Measurements from ENCODE around the gene ALDH1L2.
A peak's percentile ranks its signal among the peaks of the same experiment; 100 is the strongest.

ALDH1L2 gene

DNA sequence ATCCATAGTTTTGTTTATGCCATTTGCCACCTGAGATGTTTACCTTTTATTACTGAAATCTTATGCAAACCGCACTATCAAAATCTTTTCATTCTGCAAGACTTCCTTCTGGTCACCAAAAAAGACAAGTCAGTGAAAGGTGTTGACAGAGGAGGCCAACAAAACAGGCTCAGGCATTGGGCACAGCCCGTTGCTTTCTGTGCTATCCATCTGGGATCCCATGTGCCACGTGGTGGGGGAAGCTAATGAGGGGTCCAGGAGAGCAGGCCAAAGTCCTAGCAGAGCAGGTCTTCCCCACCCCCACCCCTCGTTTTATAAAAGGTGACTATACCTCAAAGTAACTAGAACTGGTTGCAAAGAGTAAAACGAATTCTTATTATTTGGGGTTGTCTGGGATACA lies 1.2 kb downstream of the ALDH1L2 start:
- no peak for FAIRE-seq

- FAIRE-seq, result no peak
Measured at GRCh38 chr12:105078712-105079570, 5.3 kb downstream of the ALDH1L2 start.

DNA sequence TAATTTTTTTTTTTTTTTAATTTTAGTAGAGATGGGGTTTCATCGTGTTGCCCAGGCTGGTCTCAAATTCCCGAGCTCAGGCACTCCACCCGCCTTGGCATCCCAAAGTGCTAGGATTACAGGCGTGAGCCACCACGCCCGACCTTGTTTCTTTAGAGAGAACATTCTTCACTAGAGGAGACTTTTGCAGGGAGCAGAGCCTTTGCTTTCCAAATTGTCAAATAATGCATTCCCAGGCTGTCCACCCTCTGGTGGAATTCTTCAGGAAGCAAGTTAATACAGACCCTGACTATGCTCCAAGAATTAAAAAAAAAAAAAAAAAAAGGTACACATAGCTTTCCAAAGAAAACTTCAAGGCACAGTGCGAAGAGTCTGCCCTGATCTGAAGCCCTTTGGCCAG lies 6.8 kb downstream of the ALDH1L2 start:
- no peak for FAIRE-seq

DNA sequence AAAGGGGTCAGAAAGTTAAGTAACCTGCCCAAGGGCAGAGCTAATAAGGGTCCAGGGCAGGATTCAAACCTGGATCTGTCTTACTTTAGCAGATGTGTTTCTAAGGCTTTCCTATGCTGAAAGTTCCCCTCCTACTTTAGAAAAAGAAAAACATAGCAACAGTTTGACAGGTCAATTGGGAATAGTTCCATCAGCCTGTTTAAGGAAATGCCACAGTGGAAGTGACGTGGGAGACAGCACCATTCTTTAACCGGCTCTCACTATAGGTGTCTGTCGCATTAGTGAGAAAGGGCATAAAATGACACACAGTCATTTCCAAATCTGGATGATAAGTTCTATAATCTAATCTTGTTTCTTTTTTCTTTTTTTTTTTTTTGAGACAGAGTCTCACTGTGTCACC lies 7.3 kb downstream of the ALDH1L2 start:
- FAIRE-seq, result no peak

- FAIRE-seq, result no peak
Measured at GRCh38 chr12:105076098-105076497, 8.2 kb downstream of the ALDH1L2 start.

DNA sequence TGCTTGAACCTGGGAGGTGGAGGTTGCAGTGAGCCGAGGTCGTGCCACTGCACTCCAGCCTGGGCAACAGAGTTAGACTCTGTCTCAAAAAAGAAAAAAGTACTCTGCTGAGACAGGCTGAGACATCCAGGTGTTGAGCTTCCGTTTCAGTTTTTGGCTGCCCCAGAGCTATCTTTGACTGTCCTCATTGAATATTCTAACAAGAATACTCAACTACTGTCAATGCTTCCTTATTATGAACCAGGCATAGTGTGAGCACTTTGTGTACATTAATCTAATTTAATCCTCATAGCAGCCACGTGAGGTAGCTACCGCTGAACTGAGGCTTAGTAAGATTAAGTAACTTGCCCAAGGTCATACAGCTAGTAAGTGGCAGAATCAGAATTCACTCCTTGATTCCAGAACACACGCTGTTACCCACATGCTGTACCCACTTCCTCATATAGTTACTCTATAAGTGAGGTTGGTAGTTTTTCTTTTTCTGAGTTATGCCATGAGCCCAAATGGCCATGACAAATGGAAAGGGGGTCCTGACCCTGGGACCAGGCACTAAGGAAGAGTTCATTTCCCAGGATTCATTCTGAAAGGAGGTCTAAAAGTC lies 11.3 kb downstream of the ALDH1L2 start:
- no peak for FAIRE-seq

- FAIRE-seq, result no peak
Measured at GRCh38 chr12:105071981-105072380, 12.3 kb downstream of the ALDH1L2 start.

DNA sequence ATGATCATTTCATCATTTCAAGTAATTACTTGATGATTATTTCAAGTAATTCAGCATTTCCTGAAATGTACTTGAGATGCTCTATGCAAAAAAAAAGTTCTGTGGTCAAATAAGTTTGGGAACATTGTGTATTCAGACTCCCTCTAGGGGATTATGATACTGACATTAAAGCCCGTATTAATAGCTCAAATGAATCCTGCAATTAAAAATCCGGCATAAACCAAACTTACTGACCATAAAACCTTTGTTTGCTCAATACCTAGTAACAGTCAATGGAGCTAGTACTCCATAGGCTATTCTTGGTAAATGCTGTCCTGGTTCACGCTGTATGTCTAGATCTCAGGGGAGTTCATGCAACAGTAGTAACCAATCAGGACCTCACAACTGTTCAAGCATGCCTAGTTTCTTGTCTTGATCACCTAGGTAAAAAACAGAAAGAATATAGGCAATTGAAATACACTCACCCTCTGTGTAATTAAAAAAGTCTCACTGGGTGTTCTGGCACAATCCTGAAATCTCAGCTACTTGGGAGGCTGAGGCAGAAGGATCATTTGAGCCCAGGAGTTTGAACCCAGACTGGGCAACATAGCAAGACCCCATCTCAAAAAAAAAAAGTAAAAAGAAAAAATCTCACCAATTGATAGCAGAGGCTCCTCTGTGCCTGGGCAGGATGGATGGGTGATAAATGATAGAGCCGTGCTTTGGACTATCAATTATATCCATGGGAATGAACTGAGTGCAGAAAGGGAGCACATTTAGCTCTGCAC lies 14.1 kb downstream of the ALDH1L2 start:
- FAIRE-seq, result no peak

DNA sequence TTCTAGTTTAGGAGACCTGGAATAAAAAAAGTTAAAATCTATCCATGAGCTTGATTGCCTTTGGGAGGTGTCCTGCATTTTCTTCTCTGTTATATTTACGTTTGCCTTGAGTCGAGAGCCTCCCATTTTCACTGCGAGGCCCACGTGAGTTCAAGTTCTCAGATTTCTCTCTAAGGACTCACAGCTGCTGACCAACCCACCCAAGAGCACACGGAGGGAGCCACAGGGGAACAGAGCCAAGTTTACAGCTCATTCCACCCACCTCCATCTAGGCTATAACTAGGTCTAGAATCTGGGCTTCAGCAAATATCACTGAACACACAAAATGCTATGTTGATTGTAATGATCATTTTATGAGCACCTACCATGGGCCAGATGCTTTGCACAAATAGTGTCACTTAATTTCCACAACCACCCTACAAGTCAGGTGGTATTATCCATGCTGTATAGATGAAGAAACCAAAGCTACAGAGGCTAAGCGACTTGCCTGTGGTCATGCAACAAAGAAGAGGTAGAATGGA lies 16.7 kb downstream of the ALDH1L2 start:
- FAIRE-seq, result no peak

GRCh38 chr12:105064564-105065178 lies 19.6 kb downstream of the ALDH1L2 start:
- FAIRE-seq, result no peak

DNA sequence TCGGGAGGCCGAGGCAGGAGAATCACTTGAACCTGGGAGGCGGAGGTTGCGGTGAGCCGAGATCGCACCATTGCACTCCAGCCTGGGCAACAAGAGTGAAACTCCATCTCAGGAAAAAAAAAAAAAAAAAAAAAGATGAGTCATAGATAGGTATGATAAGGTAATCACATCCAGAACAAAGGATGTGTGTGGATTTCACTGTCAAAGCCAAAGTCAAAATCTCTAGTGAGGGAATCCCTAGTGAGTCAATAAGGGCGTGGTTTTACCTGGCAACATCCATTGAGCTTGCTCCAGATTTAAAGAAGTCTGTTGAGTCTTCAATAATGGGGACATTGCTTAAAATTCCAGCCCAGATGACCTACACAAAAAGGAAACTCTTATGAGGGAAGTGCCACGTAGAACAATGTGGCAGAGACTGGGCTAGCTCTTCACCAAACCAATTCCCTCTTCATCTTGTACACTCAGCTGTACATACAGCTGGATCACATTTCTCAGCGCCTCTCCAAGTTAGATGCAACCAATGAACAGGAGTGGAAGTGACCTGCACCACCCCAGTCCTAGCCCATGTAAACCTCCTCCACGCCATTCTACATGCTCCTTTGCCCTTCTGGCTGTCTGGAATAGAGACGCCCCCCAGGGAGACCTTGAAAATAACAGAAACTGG lies 23.4 kb downstream of the ALDH1L2 start:
- FAIRE-seq, result no peak

DNA sequence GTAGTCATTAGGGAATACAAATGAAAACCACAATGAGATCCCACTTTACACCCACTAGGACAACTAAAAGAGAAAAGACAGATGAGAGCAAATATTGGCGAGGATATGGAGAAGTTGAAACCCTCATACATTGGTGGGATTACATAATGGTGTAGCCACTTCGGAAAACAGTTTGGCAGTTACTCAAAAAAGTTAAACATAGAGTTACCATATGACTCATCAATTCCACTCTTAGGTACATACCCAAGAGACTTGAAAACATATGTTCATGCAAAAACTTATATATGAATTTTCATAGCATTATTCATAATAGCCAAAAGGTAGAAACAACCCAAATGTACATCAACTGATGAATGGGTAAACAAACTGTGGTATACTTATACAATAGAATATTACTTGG lies 27.1 kb downstream of the ALDH1L2 start:
- no peak for FAIRE-seq

GRCh38 chr12:105053116-105053572 lies 31.1 kb downstream of the ALDH1L2 start:
- FAIRE-seq, result peak; percentile 98

- no peak for FAIRE-seq
Measured at GRCh38 chr12:105051981-105052380, 32.3 kb downstream of the ALDH1L2 start.

GRCh38 chr12:105048315-105048714 lies 35.9 kb downstream of the ALDH1L2 start:
- FAIRE-seq, result no peak

DNA sequence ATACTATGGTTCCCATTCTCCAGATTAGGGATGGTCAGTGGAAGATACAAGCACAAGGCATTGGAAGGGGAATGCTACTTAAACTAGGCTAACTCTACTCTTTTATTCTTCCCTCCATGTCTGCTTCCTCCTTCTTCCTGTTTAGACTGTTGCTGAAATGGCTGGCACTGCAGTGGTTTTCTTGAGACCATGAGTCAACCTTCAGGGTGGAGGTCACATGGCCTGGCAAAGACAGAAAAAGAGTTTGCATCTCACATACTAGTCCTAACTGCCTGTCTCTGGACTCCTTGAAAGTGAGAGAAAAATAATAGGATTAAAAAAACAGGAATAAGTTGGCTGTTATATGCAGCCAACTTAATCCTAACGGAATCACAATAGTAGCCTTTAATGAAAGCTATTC lies 37.0 kb downstream of the ALDH1L2 start:
- FAIRE-seq, result no peak

DNA sequence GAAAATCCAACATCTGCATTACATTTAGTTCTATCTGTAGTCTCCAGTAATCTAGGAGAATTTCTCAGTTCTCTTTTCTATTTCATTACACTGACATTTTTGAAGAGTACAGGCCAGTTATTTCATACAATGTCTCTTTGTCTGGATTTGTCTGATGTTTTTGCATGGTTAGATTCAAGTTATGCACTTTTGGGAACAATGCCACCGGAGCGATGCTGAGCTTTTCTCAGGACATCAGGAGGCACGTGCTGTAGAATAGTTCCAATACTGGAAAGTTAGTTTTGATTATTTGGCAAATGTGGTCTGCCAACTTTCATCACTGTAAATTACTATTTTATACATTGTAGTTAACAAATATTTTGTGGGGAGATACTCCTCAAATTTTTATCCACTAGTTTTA lies 43.1 kb downstream of the ALDH1L2 start:
- no peak for FAIRE-seq

GRCh38 chr12:105040476-105040875 lies 43.8 kb downstream of the ALDH1L2 start:
- no peak for FAIRE-seq

- no peak for FAIRE-seq
Measured at GRCh38 chr12:105036937-105037649, 47.2 kb downstream of the ALDH1L2 start.

DNA sequence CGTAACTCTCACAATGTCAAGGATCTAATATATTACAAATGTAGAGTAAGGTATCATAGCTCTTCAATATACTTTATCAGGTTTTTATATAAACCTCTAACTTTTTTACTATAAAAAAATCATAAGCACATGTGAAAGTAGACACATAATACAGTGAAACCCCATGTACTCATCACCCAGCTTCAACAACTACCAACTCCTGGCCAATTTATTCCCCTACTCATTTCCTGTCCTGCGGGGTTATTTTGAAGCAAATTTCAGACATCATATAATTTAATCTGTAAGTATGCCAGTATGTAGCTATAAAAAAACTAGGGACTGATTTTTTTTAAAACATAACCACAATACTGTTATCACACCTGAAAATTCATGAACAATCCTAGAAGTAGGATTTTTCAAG lies 50.4 kb downstream of the ALDH1L2 start:
- FAIRE-seq, result no peak

- no peak for FAIRE-seq
Measured at GRCh38 chr12:105032703-105033357, 51.4 kb downstream of the ALDH1L2 start.

All from islet of Langerhans (tissue), 1 donor.